HepG2 (cell line): ENCODE measurements around the gene LRRN4CL. TPM values are rescaled to one million over a fixed set of nuclear protein-coding genes. Genes with fewer than 3 reads are reported as not detected.
A peak's percentile ranks its signal among the peaks of the same experiment; 100 is the strongest.

Experiments used
- ATAC-seq: fragments of 200-7000 bp; cut with Tn5 transposase; 3 replicates; pipeline ENCODE4 v1.9.1; 2020; ENCODE audit warnings: mild to moderate bottlenecking, moderate library complexity
- BruUV-seq: library from RNA; stranded (reverse); fragments of 400-500 nt; replicated peaks from 2 replicates; lab custom pipeline; 2021; lab: Mats Ljungman, UMichigan
- CTCF ChIA-PET: fragments of 300-600 bp; formaldehyde crosslinking; extraction: SDS; loops from one replicate; lab custom pipeline; 2021; ENCODE audit warnings: low total read pairs, inconsistent platforms, low intra/inter-chr PET ratio; lab: Yijun Ruan, JAX
- POLR2A ChIA-PET: fragments of 350-600 bp; sonication (Branson Sonifier 250); formaldehyde crosslinking; loops from one replicate; lab custom pipeline; 2020; ENCODE audit warnings: antibody characterized with exemption, inconsistent platforms; lab: Yijun Ruan, JAX
- DNase-seq: peaks from one replicate; pipeline ENCODE4 v3.0.0-alpha.2; 2015; ENCODE audit warnings: low spot score
- FAIRE-seq: peaks from 3 replicates; lab custom pipeline; 2011; peaks lifted over from hg19 to GRCh38; lab: Jason Lieb, UNC
- H2AFZ ChIP-seq: one replicate; pipeline ENCODE4 v1.6.1; 2011; ENCODE audit warnings: low read length, inconsistent platforms
- H3K27ac ChIP-seq: fragments of 300-600 bp; 3 replicates; pipeline ENCODE4 v1.8.0; 2011; ENCODE audit warnings: mixed run types, mild to moderate bottlenecking, mixed read lengths, low read length, inconsistent platforms; ENCODE audit not compliant: insufficient read depth; ENCODE audit errors: extremely low read length
- H3K27me3 ChIP-seq, 2 experiments: fragments of 200-600 bp in 1 of 2; 2 replicates in 1 of 2; 3 replicates in 1 of 2; pipeline versions ENCODE4 v1.6.0 to v1.8.0; 2011; ENCODE audit warnings: low read length in 2 of 2, mild to moderate bottlenecking in 2 of 2, moderate library complexity in 2 of 2, inconsistent platforms in 1 of 2; ENCODE audit not compliant: insufficient read depth in 2 of 2, control insufficient read depth in 1 of 2
- H3K36me3 ChIP-seq, 2 experiments: fragments of 200-600 bp in 1 of 2; replicated peaks in 1 of 2; 2 replicates in 1 of 2; 3 replicates in 1 of 2; pipeline versions ENCODE4 v1.5.1 to v1.8.0; 2011; ENCODE audit warnings: low read length in 2 of 2, inconsistent platforms in 1 of 2; ENCODE audit not compliant: insufficient read depth in 2 of 2, control insufficient read depth in 1 of 2
- H3K4me1 ChIP-seq: 2 replicates; pipeline ENCODE4 v1.5.1; 2012; ENCODE audit warnings: low read length, inconsistent platforms; ENCODE audit not compliant: insufficient read depth
- H3K4me2 ChIP-seq: 2 replicates; pipeline ENCODE4 v1.6.0; 2011; ENCODE audit warnings: low read depth, low read length, inconsistent platforms
- H3K4me3 ChIP-seq, 3 experiments: fragments of 200-600 bp in 1 of 3; sonication (generic), shearing (Covaris generic) in 1 of 3; replicated peaks in 1 of 3; 2 replicates each; pipeline ENCODE4 v1.5.1; 2011 to 2016; ENCODE audit warnings: low read length in 3 of 3, inconsistent platforms in 2 of 3, low read depth in 2 of 3, mild to moderate bottlenecking in 2 of 3, control low read depth in 1 of 3, mixed read lengths in 1 of 3; ENCODE audit not compliant: insufficient read depth in 1 of 3
- H3K79me2 ChIP-seq: one replicate; pipeline ENCODE4 v1.6.1; 2011; ENCODE audit warnings: low read length, inconsistent platforms; ENCODE audit not compliant: insufficient read depth
- H3K9ac ChIP-seq: 2 replicates; pipeline ENCODE4 v1.6.0; 2011; ENCODE audit warnings: mild to moderate bottlenecking, low read depth, low read length, inconsistent platforms; ENCODE audit not compliant: insufficient read depth
- H3K9me3 ChIP-seq: 2 replicates; pipeline ENCODE4 v1.5.1; 2012; ENCODE audit warnings: mild to moderate bottlenecking, low read length
- H4K20me1 ChIP-seq: 2 replicates; pipeline ENCODE4 v1.6.0; 2011; ENCODE audit warnings: inconsistent platforms, mild to moderate bottlenecking, low read length, moderate library complexity; ENCODE audit not compliant: insufficient read depth
- CREB1 ChIP-seq, 2 experiments: fragments of 450-650 bp in 1 of 2; IDR thresholded peaks; 2 replicates each; pipeline ENCODE4 v1.6.1; 2016 to 2017; ENCODE audit warnings: control low read depth in 1 of 2, mild to moderate bottlenecking in 1 of 2, missing compliant biosample characterization in 1 of 2, missing genetic modification characterization in 1 of 2
- EZH2 ChIP-seq: conservative IDR thresholded peaks from 2 replicates; pipeline ENCODE4 v1.6.1; 2012; ENCODE audit warnings: mild to moderate bottlenecking, low read depth, low read length, moderate library complexity
- FOXA1 ChIP-seq, 2 experiments: fragments of 450-650 bp in 1 of 2; sonication (generic) in 1 of 2; formaldehyde crosslinking in 1 of 2; IDR thresholded peaks; 2 replicates each; pipeline versions ENCODE4 v1.4.0 to v1.6.1; 2016 to 2020; ENCODE audit warnings: missing genetic modification reagents in 1 of 2
- FOXO1 ChIP-seq: sonication (generic); formaldehyde crosslinking; IDR thresholded peaks from 2 replicates; pipeline ENCODE4 v1.4.0; 2020; ENCODE audit warnings: missing genetic modification reagents
- GMEB1 ChIP-seq: sonication (generic); formaldehyde crosslinking; IDR thresholded peaks from 2 replicates; pipeline ENCODE4 v1.5.1; 2020; ENCODE audit warnings: missing genetic modification reagents, mild to moderate bottlenecking, borderline replicate concordance
- JUN ChIP-seq: sonication (generic); formaldehyde crosslinking; IDR thresholded peaks from 2 replicates; pipeline ENCODE4 v1.4.0; 2020; ENCODE audit warnings: mild to moderate bottlenecking, missing genetic modification reagents
- KDM3A ChIP-seq: IDR thresholded peaks from 2 replicates; pipeline ENCODE4 v1.6.1; 2018; ENCODE audit warnings: low read depth, missing compliant biosample characterization
- KMT2A ChIP-seq: sonication (generic); formaldehyde crosslinking; IDR thresholded peaks from 2 replicates; pipeline ENCODE4 v1.4.0; 2020; ENCODE audit warnings: missing genetic modification reagents
- SMC3 ChIP-seq: IDR thresholded peaks from 2 replicates; pipeline ENCODE4 v1.6.1; 2011; ENCODE audit warnings: low read length, improper control_type of control experiment
- SMYD3 ChIP-seq: sonication (generic); formaldehyde crosslinking; IDR thresholded peaks from 2 replicates; pipeline ENCODE4 v1.8.1; 2023; ENCODE audit warnings: mild to moderate bottlenecking, missing genetic modification reagents
- TFDP1 ChIP-seq: IDR thresholded peaks from 2 replicates; pipeline ENCODE4 v1.6.1; 2016; ENCODE audit warnings: missing compliant biosample characterization, missing genetic modification reagents, borderline replicate concordance
- THAP7 ChIP-seq: sonication (generic); formaldehyde crosslinking; IDR thresholded peaks from 2 replicates; pipeline ENCODE4 v1.8.1; 2023; ENCODE audit warnings: mild to moderate bottlenecking, missing genetic modification reagents
- TOE1 ChIP-seq: sonication (generic); formaldehyde crosslinking; IDR thresholded peaks from 2 replicates; pipeline ENCODE4 v1.4.0; 2020; ENCODE audit warnings: mild to moderate bottlenecking, missing genetic modification reagents
- ZBTB21 ChIP-seq: sonication (generic); formaldehyde crosslinking; IDR thresholded peaks from 2 replicates; pipeline ENCODE4 v1.4.0; 2020; ENCODE audit warnings: missing genetic modification reagents
- ZNF224 ChIP-seq: sonication (generic); formaldehyde crosslinking; IDR thresholded peaks from 2 replicates; pipeline ENCODE4 v1.5.0; 2020; ENCODE audit warnings: mild to moderate bottlenecking, missing genetic modification reagents
- ZNF276 ChIP-seq: sonication (generic); formaldehyde crosslinking; IDR thresholded peaks from 2 replicates; pipeline ENCODE4 v1.4.0; 2020; ENCODE audit warnings: mild to moderate bottlenecking, low read depth, missing genetic modification reagents
- ZNF331 ChIP-seq: sonication (generic); formaldehyde crosslinking; IDR thresholded peaks from 2 replicates; pipeline ENCODE4 v1.4.0; 2020; ENCODE audit warnings: missing genetic modification reagents
- ZNF33A ChIP-seq: sonication (generic); formaldehyde crosslinking; IDR thresholded peaks from 2 replicates; pipeline ENCODE4 v1.5.1; 2020; ENCODE audit warnings: missing genetic modification reagents, mild to moderate bottlenecking, moderate library complexity, borderline replicate concordance
- ZNF543 ChIP-seq: sonication (generic); formaldehyde crosslinking; IDR thresholded peaks from 2 replicates; pipeline ENCODE4 v1.4.0; 2020; ENCODE audit warnings: mild to moderate bottlenecking, missing genetic modification reagents
- ZNF740 ChIP-seq: sonication (generic); formaldehyde crosslinking; IDR thresholded peaks from 2 replicates; pipeline ENCODE4 v1.4.0; 2020; ENCODE audit warnings: missing genetic modification reagents
- ZNF839 ChIP-seq: sonication (generic); formaldehyde crosslinking; IDR thresholded peaks from 2 replicates; pipeline ENCODE4 v1.4.0; 2020; ENCODE audit warnings: missing genetic modification reagents, mild to moderate bottlenecking, borderline replicate concordance
- WGBS: methylation state at CpG from one replicate; pipeline ENCODE4 v1.1.6; 2017; ENCODE audit warnings: low lambda C conversion rate; 5-methylcytosine and 5-hydroxymethylcytosine counted together
- in situ Hi-C: cut with HindIII; loops from 2 replicates; pipeline ENCODE4 v1.10.0; 2017; ENCODE audit warnings: low pct_unique_long_range_greater_than_20kb; ENCODE audit not compliant: extremely low pct_ligation_motif_present
- intact Hi-C: fragments of 100-400 bp; cut with micrococcal nuclease; formaldehyde crosslinking; loops from one replicate; pipeline ENCODE4 v1.10.0; 2022; ENCODE audit not compliant: unreplicated experiment
- polyA plus RNA-seq, 8 experiments: library from polyadenylated mRNA; depleted of rRNA in 3 of 8; stranded (reverse) in 7 of 8; unstranded in 1 of 8; fragments of >200 nt; fragmentation: Illumina TruSeq in 4 of 8; extraction: Trizol in 4 of 8; gene quantifications; 2 replicates each; pipeline versions ENCODE4 v1.2.1 to v1.2.3, GENCODE V29; 2011 to 2016; ENCODE audit warnings: low read depth in 4 of 8, missing spikeins in 1 of 8, mixed read lengths in 1 of 8; ENCODE audit not compliant: insufficient read depth in 1 of 8
- total RNA-seq, 5 experiments: library from RNA; depleted of rRNA; stranded (reverse); fragments of >200 nt; fragmentation: Illumina TruSeq; extraction: Trizol; gene quantifications; 2 replicates each; pipeline ENCODE4 v1.2.3, GENCODE V29; 2016; ENCODE audit warnings: low read depth in 1 of 5

Gene LRRN4CL
- total and polyA plus RNA-seq, 2 of the 13 experiments (the other 11 are each of a cell fraction or from before 2014, with no cell fraction given): 0.11 TPM; not detected in 1

GRCh38 chr11:62721994-62722393 lies 32.7 kb upstream of the LRRN4CL start:
- H3K27me3 ChIP-seq: no peaks in the 10 kb centered on the region; a peak in 1 of 5 replicates
- H3K4me3 ChIP-seq: no peak overlapping the region
- no peak overlapping the region for H2AFZ ChIP-seq
- BruUV-seq: TSS peak; percentile 37
- H3K9me3 ChIP-seq: no peaks in the 10 kb centered on the region
- 71% methylated on average over 7 of the region's 7 CpGs for WGBS
- no peak overlapping the region for H3K9ac ChIP-seq
- ATAC-seq (peak; percentile 84), DNase-seq (peak; percentile 80), FAIRE-seq (peak; percentile 51)
- CTCF ChIA-PET: no interaction called here
- peaks cover 64% of the 10 kb centered on the region for H3K79me2 ChIP-seq
- in situ Hi-C loops: no loop called here
- peaks cover 30% of the 10 kb centered on the region for H4K20me1 ChIP-seq
- POLR2A ChIA-PET: no interaction called here
- no peak overlapping the region for H3K4me2 ChIP-seq
- peaks cover 37% of the 10 kb centered on the region for H3K4me1 ChIP-seq
- intact Hi-C loops: no loop called here
- H3K27ac ChIP-seq: peak overlapping the region; percentile 39
- peaks cover 15 to 73% of the 10 kb centered on the region in 2 experiments for H3K36me3 ChIP-seq
- no peak for TF ChIP-seq CREB1 (IDR thresholded peaks at IDR 0.05)
- no peak for TF ChIP-seq CREB1 (CRISPR knock-in tag; IDR thresholded peaks at IDR 0.05)
- no peak for TF ChIP-seq THAP7 (CRISPR knock-in tag)
- no peak for TF ChIP-seq TFDP1
- peak; percentile 9; the same call in 1 of the 2 replicates for TF ChIP-seq SMC3
- TF ChIP-seq KMT2A: 0 out of 2 replicates have a peak, but pooled peaks have one; percentile 29
- TF ChIP-seq ZNF543 (CRISPR knock-in tag): no peak
- TF ChIP-seq ZNF276 (CRISPR knock-in tag): no peak
- TF ChIP-seq ZNF224 (CRISPR knock-in tag): no peak
- TF ChIP-seq FOXA1 (IDR thresholded peaks at IDR 0.05): no peak
- TF ChIP-seq FOXA1 (CRISPR knock-in tag; IDR thresholded peaks at IDR 0.05): peak; percentile 45; the same call in 1 of the 2 replicates
- TF ChIP-seq EZH2: no peak
- TF ChIP-seq FOXO1: 0 out of 2 replicates have a peak, but pooled peaks have one; percentile 18
- no peak for TF ChIP-seq GMEB1
- no peak for TF ChIP-seq KDM3A
- TF ChIP-seq ZNF331 (CRISPR knock-in tag): 0 out of 2 replicates have a peak, but pooled peaks have one; percentile 39
- no peak for TF ChIP-seq ZBTB21
- no peak for TF ChIP-seq TOE1 (CRISPR knock-in tag)
- TF ChIP-seq ZNF839 (CRISPR knock-in tag): no peak
- no peak for TF ChIP-seq ZNF740 (CRISPR knock-in tag)
- no peak for TF ChIP-seq SMYD3 (CRISPR knock-in tag)
- TF ChIP-seq ZNF33A: no peak
- TF ChIP-seq JUN: no peak
